LNCAP (cell line): ENCODE data around the gene RFX4.

Experiments used
- TF ChIP-seq, protein P1 (sequence below): fragments of 450-650 bp; IDR thresholded peaks from 2 replicates; pipeline ENCODE4 v1.5.1; 2017; ENCODE audit warnings: mild to moderate bottlenecking

Gene RFX4

DNA sequence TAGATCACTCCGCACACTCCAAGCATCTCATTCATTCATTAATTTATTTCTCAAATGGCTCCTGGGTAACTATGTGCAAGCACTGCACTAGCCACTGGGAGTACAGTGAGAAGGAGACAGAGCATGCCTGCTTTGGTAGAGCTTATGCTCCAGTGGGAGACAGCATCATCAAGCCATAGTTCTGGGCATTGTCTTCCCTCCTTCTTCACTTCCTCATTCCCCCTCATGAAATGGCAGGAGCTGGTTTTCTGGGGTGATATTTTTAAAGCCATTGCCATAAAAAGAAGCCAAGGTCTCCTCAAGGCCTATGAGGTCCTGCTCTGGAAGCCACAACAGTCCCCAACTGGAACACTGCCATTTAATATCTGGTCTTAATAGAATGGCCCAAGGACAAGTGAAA, 171.5 kb downstream of the RFX4 start:
- TF ChIP-seq, protein P1, sequence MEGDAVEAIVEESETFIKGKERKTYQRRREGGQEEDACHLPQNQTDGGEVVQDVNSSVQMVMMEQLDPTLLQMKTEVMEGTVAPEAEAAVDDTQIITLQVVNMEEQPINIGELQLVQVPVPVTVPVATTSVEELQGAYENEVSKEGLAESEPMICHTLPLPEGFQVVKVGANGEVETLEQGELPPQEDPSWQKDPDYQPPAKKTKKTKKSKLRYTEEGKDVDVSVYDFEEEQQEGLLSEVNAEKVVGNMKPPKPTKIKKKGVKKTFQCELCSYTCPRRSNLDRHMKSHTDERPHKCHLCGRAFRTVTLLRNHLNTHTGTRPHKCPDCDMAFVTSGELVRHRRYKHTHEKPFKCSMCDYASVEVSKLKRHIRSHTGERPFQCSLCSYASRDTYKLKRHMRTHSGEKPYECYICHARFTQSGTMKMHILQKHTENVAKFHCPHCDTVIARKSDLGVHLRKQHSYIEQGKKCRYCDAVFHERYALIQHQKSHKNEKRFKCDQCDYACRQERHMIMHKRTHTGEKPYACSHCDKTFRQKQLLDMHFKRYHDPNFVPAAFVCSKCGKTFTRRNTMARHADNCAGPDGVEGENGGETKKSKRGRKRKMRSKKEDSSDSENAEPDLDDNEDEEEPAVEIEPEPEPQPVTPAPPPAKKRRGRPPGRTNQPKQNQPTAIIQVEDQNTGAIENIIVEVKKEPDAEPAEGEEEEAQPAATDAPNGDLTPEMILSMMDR, result no peak

DNA sequence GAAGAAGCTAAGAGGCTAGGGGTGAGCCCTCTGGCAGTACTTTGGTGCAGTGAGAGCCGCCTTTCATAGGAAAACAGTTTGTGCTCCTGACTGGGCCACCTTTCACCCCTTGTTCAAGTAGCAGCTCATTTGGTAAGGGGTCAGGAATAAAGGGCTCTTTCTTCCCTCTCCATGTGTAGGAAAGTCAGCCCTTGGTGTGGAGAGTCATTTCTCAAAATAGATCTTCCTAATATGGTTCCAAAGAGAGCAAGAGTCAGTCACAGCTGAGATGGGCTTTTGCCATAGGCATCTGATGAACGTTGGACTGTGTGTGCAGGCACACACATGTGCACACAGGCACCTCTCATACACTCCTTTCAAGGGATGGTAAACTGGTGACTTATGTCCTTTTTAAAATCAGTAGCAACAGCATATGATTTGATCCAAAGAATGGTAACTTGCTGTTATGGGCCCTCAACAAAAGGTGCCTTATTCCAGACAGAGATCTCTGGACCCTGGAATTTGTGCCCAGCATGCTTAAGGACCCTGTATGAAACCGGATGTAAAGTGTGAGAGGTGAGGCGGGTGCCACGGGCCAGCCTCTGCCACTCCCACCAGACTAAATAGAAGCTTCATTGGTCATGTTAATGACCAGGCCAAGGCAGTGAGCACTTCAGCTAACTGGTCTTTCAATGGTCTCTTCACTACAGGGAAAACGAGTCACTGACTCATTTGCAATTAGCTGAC, 175.0 kb downstream of the RFX4 start:
- TF ChIP-seq, protein P1, result no peak

DNA sequence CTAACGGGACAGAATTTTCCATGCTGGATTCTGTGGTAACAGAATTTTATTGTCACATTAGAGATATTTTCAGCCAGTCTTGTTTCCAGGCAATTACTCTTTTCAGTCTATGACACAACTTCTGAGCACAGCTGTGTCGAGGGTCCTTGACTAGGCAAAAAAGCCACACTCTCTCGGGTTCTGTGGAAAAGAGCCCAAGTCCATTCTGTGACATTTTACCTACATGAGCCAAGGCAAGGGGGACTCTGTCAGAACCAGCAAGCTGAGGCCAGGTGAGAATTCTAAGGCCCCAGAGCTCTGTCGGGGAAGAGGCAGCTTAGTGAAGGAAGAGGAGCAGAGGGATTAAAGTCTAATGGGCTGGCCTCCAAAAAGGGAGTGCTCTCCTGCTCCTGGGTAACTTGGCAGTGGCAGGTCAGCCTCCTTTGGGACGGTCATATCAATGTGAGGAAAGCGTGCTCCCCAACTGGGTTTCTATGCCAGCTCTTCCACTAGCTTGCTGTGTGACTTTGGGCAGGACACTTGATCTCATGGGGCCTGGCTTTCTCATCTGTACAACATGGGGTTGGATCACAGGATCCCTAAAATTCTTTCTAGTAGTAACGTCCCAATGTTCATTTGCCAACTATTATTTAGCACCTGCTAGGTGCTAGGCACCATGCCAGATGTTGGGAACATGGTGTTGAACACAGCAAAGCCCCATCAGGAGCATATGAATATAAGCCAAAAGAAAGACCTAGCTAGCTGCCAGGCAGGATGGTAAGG, 175.7 kb downstream of the RFX4 start:
- TF ChIP-seq, protein P1, result no peak

DNA sequence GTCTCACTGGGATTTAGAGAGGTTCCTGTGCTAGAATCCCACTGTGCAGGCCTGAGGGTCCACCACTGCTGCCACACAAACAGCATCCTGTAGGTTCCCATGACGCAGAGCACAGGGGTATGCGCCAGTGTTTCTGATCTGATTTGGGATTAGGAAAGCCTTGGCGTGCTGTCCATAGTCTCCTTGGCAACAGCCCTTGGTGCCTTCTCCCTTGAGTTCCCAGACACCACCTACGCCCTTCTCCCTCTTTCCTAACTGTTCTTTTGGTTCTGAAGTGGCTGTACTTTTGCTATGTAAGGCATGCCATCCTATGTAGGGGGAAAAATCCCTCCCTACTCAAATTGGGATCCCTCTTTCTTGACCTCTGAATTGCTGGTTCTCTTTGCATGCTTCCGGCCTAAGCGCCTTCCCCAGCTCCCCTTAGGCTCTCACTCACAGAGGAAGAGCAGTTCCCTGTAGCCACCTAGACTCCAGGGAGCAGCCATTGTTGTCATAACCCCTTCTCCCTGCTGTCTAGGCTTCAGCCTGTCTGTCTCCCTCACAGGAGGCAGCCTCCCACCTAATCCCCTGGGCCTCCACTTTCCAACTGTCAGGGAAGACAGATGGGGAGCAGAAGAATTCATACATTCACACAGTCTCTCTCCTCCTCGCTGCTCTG, 176.9 kb downstream of the RFX4 start:
- TF ChIP-seq, protein P1, result no peak

DNA sequence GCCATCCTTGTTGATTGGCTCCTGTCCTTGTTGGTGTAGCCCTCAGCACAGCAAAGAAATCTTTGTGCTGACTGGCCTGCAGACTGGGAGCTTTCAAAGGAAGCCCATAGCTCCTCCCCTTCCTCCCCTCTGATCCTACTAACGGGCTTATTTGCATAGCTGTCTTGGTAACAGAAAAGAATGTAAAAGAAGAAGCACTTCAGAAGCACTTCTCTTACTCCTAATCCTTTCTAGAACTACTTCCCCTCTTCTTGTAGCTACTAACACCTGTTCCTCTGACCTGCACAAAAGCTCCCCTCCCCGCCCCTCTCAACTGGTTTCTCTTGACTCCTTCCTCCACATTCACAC, 177.4 kb downstream of the RFX4 start:
- TF ChIP-seq, protein P1, result no peak

DNA sequence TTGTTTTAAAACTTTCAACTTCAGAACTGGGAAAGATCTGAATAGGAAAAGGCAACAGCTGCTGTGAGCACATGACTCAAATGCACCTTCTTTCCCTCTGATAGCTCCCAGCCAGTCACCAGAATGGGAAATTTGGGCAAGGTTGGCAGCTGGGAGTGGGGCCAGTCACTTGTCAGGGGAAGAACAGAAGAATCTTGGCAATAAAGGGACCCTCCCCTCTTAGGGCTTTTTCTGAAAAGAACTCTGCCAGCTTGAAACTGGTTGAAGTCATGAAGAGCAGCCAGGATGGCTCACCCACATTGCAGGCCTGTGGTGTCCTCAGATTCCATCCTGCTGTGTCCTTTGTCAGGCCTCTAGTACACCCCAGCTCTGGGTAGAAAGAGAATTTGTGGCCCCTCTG, 181.4 kb downstream of the RFX4 start:
- TF ChIP-seq, protein P1, result no peak

DNA sequence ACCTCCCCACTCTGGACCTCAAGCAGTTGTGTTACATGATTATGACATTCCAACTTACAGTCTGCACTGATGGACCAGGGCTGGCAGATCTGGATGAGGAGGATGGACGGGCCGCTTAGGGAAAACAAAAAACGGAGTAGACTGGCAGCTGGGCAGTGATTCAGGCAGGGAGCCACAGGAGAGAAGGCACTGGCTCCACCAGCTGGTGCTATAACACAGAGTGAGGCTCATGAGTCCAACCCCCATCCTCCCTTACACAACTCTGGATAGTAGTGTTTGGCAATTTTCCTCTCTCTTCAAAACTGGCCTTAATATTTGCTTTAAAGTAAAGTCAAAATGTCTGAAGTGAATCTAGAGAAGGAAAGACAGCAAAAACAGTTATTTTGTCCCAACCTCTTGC, 181.9 kb downstream of the RFX4 start:
- TF ChIP-seq, protein P1, result peak; percentile 12; the same call in 1 of the 2 replicates
